ENCODE data around the gene C22orf39.

DNA sequence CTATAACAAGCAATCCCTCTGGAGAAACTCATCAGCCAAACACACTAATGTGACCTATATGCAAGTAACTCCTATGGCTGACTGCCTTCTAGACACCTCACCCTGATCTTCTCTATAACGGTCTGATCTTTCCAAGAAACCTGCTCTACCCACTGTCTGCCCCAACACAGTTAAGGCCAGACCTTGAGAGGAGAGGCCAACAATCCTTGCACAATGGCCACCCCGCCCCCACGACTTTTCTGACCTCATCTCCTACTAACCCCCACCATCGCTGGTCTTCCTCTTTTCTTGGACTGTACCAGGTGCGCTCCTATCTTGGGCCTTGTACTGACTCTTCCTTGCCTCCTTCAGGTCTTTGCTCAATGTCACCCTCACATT, 28.4 kb downstream of the C22orf39 start:
- TF ChIP-seq, protein P1, sequence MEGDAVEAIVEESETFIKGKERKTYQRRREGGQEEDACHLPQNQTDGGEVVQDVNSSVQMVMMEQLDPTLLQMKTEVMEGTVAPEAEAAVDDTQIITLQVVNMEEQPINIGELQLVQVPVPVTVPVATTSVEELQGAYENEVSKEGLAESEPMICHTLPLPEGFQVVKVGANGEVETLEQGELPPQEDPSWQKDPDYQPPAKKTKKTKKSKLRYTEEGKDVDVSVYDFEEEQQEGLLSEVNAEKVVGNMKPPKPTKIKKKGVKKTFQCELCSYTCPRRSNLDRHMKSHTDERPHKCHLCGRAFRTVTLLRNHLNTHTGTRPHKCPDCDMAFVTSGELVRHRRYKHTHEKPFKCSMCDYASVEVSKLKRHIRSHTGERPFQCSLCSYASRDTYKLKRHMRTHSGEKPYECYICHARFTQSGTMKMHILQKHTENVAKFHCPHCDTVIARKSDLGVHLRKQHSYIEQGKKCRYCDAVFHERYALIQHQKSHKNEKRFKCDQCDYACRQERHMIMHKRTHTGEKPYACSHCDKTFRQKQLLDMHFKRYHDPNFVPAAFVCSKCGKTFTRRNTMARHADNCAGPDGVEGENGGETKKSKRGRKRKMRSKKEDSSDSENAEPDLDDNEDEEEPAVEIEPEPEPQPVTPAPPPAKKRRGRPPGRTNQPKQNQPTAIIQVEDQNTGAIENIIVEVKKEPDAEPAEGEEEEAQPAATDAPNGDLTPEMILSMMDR (IDR thresholded peaks at IDR 0.05; ENCODE audit: low read depth, low read length, missing input control), result no peak
- no peak for TF ChIP-seq RAD21 (IDR thresholded peaks at IDR 0.05)
- TF ChIP-seq YY1 (IDR thresholded peaks at IDR 0.05), result no peak
- TF ChIP-seq FOXA1 (IDR thresholded peaks at IDR 0.05), result no peak
- no peak for TF ChIP-seq REST (IDR thresholded peaks at IDR 0.05)
- TF ChIP-seq GABPA (IDR thresholded peaks at IDR 0.05 in 1 of 2, conservative IDR thresholded peaks at IDR 0.05 in 1 of 2), result no peak
- no peak for TF ChIP-seq NR2F2 (IDR thresholded peaks at IDR 0.05)
- no peak for TF ChIP-seq HNF4G (IDR thresholded peaks at IDR 0.05)
- TF ChIP-seq MAX (IDR thresholded peaks at IDR 0.05), result no peak
- no peak for TF ChIP-seq ZBTB33 (IDR thresholded peaks at IDR 0.05)

Data from liver (tissue), 3 donors.